HG02623 (cell line): ENCODE measurements around the gene TBC1D21.

Experiments
- ATAC-seq: cut with Tn5 transposase; IDR thresholded peaks from one replicate; pipeline ENCODE4 v1.9.1; 2021; ENCODE audit warnings: moderate library complexity; ENCODE audit not compliant: unreplicated experiment

Gene TBC1D21

GRCh38 chr15:73907035-73907408, 33.7 kb downstream of the TBC1D21 start:
- no peak for ATAC-seq

GRCh38 chr15:73908030-73908821, 34.9 kb downstream of the TBC1D21 start:
- peak; percentile 63 for ATAC-seq

GRCh38 chr15:73908822-73909122, 35.4 kb downstream of the TBC1D21 start:
- ATAC-seq, result no peak

- ATAC-seq, result no peak
Measured at GRCh38 chr15:73909651-73910050, 36.3 kb downstream of the TBC1D21 start.

GRCh38 chr15:73910522-73911303, 37.3 kb downstream of the TBC1D21 start:
- ATAC-seq, result no peak

- ATAC-seq, result no peak
Measured at GRCh38 chr15:73912030-73912596, 38.7 kb downstream of the TBC1D21 start.

GRCh38 chr15:73914145-73914544, 40.8 kb downstream of the TBC1D21 start:
- ATAC-seq, result no peak

GRCh38 chr15:73915082-73915481, 41.7 kb downstream of the TBC1D21 start:
- ATAC-seq, result no peak

- no peak for ATAC-seq
Measured at GRCh38 chr15:73918784-73919183, 45.4 kb downstream of the TBC1D21 start.

- ATAC-seq, result no peak
Measured at GRCh38 chr15:73919706-73920105, 46.3 kb downstream of the TBC1D21 start.

GRCh38 chr15:73921254-73921925, 48.0 kb downstream of the TBC1D21 start:
- no peak for ATAC-seq

GRCh38 chr15:73922186-73923151, 49.1 kb downstream of the TBC1D21 start:
- ATAC-seq, result no peak

- no peak for ATAC-seq
Measured at GRCh38 chr15:73923156-73923487, 49.8 kb downstream of the TBC1D21 start.

- no peak for ATAC-seq
Measured at GRCh38 chr15:73923488-73924164, 50.3 kb downstream of the TBC1D21 start.

GRCh38 chr15:73924171-73924921, 51.0 kb downstream of the TBC1D21 start:
- no peak for ATAC-seq

- ATAC-seq, result no peak
Measured at GRCh38 chr15:73925848-73926218, 52.5 kb downstream of the TBC1D21 start.

GRCh38 chr15:73926219-73927002, 53.0 kb downstream of the TBC1D21 start, which contains the start of gene LOXL1:
Gene LOXL1, plus strand, starts transcription at chr15:73926462. Its CDS starts 322 bp downstream, at chr15:73926784.
- no peak for ATAC-seq

GRCh38 chr15:73927003-73927475, 53.7 kb downstream of the TBC1D21 start:
- no peak for ATAC-seq
